HG02884 (cell line): ENCODE measurements around the gene MYH14.

Source experiments
- ATAC-seq: cut with Tn5 transposase; IDR thresholded peaks from one replicate; pipeline ENCODE4 v1.9.1; 2021; ENCODE audit warnings: mild to moderate bottlenecking, moderate library complexity; ENCODE audit not compliant: unreplicated experiment

Gene MYH14

GRCh38 chr19:50203281-50204080, at the start of gene MYH14:
Gene MYH14, plus strand, starts transcription at chr19:50203622. Its CDS starts 6,744 bp downstream, at chr19:50210366.
- ATAC-seq, result no peak

GRCh38 chr19:50154529-50154928, 48.9 kb upstream of the MYH14 start:
- ATAC-seq, result no peak

- no peak for ATAC-seq
Measured at GRCh38 chr19:50155520-50156109, 47.8 kb upstream of the MYH14 start.

- no peak for ATAC-seq
Measured at GRCh38 chr19:50158577-50158976, 44.8 kb upstream of the MYH14 start.

GRCh38 chr19:50159078-50159477, 44.3 kb upstream of the MYH14 start:
- no peak for ATAC-seq

- no peak for ATAC-seq
Measured at GRCh38 chr19:50162988-50163387, 40.4 kb upstream of the MYH14 start, which contains the start of gene IZUMO2. Gene IZUMO2, minus strand, starts transcription at chr19:50163281. Its CDS starts 87 bp downstream, at chr19:50163194.

GRCh38 chr19:50167314-50167721, 36.1 kb upstream of the MYH14 start:
- no peak for ATAC-seq

- no peak for ATAC-seq
Measured at GRCh38 chr19:50171752-50172151, 31.7 kb upstream of the MYH14 start.

- no peak for ATAC-seq
Measured at GRCh38 chr19:50172726-50173125, 30.7 kb upstream of the MYH14 start.

- ATAC-seq, result no peak
Measured at GRCh38 chr19:50173127-50173526, 30.3 kb upstream of the MYH14 start.

- ATAC-seq, result no peak
Measured at GRCh38 chr19:50174100-50174793, 29.2 kb upstream of the MYH14 start.

GRCh38 chr19:50175924-50176323, 27.5 kb upstream of the MYH14 start:
- no peak for ATAC-seq

- no peak for ATAC-seq
Measured at GRCh38 chr19:50176775-50177174, 26.6 kb upstream of the MYH14 start.

GRCh38 chr19:50178320-50178719, 25.1 kb upstream of the MYH14 start:
- no peak for ATAC-seq

GRCh38 chr19:50178859-50179537, 24.4 kb upstream of the MYH14 start:
- ATAC-seq, result no peak

GRCh38 chr19:50181121-50181520, 22.3 kb upstream of the MYH14 start:
- no peak for ATAC-seq

GRCh38 chr19:50184196-50184595, 19.2 kb upstream of the MYH14 start:
- no peak for ATAC-seq

- no peak for ATAC-seq
Measured at GRCh38 chr19:50187937-50188336, 15.5 kb upstream of the MYH14 start.

GRCh38 chr19:50189331-50189730, 14.1 kb upstream of the MYH14 start:
- no peak for ATAC-seq

GRCh38 chr19:50190439-50190891, 13.0 kb upstream of the MYH14 start:
- ATAC-seq, result no peak

GRCh38 chr19:50191216-50191615, 12.2 kb upstream of the MYH14 start:
- ATAC-seq, result no peak
